Fibroblast of skin of right quadriceps (primary cell): ENCODE data around the gene BEX3.
"Not testable (repeated sequence)": the region's sequence is repeated elsewhere in the genome, so short reads cannot be mapped to it uniquely, and the experiment has no call there.

Experiments
- DNase-seq: peaks from one replicate; pipeline ENCODE4 v3.0.0-alpha.2; 2013

Gene BEX3

GRCh38 chrX:103376118-103376978 is at the start of gene BEX3:
Gene BEX3, plus strand, starts transcription at chrX:103376538. Its CDS starts 984 bp downstream, at chrX:103377522.
- DNase-seq: peak; percentile 63

- DNase-seq: peak; percentile 28
Measured at GRCh38 chrX:103329991-103330390, 46.3 kb upstream of the BEX3 start, which contains the start of gene TCEAL7. Gene TCEAL7, plus strand, starts transcription at chrX:103330239. Its CDS starts 1,165 bp downstream, at chrX:103331404.

DNA sequence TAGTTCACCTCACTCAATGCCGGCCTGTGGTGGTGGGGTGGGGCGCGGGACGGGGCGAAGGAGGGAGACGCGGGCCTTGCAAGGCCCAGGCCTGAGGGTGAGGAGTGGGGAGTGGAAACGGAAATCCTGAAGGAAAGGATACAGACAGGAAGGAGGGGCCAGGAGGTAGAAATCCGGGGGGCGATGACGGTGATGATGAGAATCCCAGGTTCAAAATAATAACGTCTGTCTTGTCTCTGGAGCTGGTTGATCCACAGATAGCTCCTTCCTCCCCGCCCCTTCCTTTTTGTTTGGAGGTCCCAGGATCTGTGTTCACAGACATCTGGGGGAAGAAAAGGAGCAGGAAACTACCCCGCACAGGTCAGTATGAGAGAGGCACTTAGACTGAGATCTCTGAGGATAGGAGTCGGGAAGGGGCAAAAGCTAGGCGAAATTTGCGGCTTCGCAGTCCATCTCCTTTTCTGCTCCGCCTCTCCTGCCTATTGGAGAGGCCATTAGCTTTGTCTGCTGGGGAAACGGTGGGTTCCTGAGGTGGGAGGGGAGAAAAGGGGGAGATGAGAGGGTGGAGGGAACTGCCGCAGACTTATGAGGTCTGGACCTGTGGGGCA is 45.6 kb upstream of the BEX3 start:
- DNase-seq: peak; percentile 15

- DNase-seq: no peak
Measured at GRCh38 chrX:103338663-103339062, 37.7 kb upstream of the BEX3 start.

DNA sequence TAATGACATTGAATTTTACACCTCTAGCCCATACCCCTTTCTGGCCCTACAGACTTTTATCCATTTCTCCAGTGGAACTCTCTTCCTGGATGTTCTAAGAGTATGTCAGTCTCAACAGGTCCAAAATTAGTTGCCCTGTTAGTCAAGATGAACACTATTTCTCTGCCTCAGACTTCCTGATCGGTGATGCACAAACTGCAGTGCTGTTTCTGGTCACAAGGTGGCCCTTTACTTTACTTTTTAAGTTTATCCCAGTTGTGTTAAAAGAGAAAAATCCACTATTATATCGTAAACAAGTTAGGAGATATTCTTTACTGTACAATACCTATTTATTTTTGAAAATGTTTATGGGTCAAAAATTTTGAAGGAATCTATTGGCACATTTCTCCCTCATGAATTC is 33.2 kb upstream of the BEX3 start:
- DNase-seq: peak; percentile 30

DNA sequence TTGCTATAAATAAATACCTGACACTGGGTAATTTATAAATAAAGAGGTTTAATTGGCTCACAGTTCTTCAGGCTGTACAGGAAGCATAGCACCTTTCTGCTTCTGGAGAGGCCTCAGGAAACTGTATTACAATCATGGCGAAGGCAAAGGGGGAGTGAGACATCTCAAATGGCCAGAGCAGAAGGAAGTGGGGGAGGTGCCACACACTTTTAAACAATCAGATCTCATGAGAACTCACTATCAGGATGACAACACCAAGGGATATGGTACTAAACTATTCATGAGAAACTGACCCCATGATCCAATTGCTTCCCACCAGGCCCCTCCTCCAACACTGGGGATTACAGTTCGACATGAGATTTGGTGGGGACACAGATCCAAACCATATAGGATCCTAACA is 31.7 kb upstream of the BEX3 start:
- DNase-seq: no peak

- DNase-seq: no peak
Measured at GRCh38 chrX:103347682-103348397, 28.5 kb upstream of the BEX3 start.

DNA sequence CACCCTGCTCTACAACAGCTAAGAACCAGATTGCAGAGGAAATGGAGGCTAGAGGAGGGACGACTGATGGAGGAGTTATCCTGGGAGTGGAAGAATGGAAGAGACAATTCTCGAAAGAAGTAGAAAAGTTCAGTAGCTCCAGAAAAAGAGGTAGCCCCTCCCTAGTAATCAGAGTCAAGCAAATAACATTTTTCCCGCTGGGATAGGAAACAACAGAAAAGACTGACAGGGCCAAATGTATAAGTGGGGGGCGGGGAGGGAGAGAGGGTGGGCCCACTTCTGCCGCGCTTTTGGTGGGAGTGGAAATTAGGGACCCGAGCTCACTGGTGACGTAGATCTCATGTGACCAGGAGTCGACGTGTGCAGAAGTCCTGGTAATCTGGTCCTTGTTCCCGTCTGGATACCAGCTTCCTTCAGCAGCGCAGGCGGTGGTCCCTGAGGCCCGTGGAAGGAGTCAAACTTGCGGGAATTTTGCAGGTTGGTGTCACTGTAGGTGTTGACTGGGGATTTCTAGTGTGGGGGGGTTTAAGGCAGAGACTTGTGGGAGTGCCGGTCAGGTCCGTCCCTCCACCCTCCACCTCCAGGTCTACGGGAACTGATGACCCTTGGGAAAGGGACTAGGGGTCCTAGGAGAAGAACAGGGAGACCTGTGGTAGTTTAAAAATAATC is 20.1 kb upstream of the BEX3 start, which contains the start of gene TCEAL9:
TCEAL9 (plus strand) TSS at position 377 of the 669 bp plus-strand sequence. CDS start 1,179 bp downstream, outside the sequence.
- peak; percentile 81 for DNase-seq

DNA sequence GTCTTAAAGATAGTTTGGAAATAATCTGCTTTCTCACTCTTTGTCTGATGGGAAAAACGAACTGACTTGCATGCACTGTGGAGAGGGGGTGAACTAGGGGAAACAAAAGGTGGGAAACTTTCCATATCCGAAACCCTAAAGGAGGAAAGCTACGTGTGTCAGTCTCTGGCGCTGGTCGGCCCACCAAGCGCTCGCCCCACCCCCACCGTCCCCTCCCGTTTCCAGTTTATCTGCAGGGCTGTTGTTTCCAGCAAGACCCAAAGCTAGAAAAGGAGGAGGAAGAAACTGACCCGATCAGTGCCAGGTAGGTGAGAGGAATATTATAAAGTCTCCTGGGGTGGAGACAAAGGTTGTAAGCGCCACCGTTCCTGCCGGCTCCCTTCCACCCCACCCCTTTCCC is 19.5 kb upstream of the BEX3 start:
- DNase-seq: no peak

DNA sequence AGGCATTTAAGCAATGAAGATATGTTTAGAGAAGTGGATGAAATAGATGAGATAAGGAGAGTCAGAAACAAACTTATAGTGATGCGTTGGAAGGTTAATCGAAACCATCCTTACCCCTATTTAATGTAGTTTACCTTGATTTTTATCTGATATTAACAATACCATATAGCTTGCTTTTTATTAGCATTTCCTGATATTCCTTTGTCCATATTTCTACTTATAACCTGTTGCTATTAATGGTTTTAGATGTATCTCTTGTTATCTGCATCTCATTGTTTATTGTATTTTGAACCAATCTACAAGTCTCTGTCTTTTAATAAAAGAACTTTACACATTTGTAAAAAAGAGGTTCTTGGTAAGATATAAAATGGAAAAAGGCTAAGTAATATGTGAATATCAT is 18.5 kb upstream of the BEX3 start:
- DNase-seq: no peak

DNA sequence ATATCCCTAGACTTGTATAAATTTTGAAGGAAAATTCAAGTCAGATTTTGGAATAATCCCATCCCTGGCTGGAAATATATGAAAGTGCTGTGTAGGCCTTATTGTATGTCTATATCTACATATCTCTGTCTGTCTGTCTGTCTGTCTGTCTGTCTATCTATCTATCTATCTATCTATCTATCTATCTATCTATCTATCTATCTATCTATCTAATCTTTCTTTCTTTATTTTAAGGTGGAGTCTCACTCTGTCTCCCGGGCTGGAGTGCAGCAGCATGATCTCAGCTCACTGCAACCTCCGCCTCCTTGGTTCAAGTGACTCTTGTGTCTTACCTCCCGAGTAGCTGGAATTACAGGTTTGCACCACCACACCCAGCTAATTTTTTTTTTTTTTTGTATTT is 16.7 kb upstream of the BEX3 start:
- DNase-seq: not testable (repeated sequence)

GRCh38 chrX:103360092-103360491 is 16.2 kb upstream of the BEX3 start:
- DNase-seq: no peak

DNA sequence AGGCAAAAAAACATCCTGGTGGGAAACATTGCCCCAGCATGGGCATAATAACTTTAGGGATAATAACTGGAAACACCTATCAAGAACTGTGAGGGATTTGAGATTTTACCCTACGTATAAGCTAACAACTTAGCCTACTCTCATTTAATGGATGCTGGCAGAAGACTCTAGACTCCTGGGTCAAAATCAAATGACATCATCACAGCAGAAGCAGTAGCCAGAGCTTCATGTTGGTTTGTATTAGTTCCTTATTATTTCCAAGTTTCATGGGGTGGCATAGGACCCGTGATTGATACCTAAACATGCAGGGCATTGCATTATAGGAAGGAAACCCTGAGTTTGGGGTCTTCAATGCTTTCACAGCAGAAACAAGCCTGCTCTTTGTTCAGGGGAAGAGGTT is 15.4 kb upstream of the BEX3 start:
- DNase-seq: no peak

DNA sequence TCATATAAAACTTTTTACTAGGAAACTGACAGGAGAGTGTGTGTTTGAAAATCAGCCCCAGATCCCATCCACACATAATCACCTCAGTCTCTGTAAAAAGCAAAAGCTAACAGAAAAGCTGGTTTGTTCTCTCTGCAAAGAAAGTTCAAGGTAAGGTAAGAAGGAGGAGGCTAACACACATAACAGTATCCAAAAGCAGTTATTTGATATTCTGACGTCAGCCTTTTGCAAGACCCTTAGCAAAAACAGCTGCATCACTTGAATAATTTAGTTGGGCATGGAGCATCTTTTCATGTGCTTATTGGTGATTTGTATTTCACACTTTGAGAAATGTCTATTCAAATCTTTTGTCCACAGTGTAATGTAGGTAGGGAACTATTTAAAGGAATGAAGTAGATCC is 14.5 kb upstream of the BEX3 start:
- no peak for DNase-seq

GRCh38 chrX:103362474-103362873 is 13.9 kb upstream of the BEX3 start:
- peak; percentile 18 for DNase-seq

DNA sequence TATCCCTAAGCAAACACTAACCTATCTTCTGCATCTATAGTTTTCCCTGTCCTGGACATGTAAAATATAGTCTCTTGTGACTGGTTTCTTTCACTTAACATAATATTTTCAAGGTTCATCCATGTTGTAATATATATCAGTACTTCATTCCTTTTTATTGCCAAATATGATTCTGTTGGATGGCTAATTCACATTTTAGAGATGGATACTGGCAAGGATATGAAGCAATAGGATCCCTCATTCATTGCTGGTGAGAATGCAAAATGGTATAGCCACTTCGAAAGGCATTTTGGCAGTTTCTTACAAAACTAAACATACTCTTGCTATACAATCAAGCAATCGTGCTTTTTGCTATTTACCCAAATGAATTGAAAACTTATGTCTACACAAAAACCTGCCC is 13.3 kb upstream of the BEX3 start:
- DNase-seq: no peak

DNA sequence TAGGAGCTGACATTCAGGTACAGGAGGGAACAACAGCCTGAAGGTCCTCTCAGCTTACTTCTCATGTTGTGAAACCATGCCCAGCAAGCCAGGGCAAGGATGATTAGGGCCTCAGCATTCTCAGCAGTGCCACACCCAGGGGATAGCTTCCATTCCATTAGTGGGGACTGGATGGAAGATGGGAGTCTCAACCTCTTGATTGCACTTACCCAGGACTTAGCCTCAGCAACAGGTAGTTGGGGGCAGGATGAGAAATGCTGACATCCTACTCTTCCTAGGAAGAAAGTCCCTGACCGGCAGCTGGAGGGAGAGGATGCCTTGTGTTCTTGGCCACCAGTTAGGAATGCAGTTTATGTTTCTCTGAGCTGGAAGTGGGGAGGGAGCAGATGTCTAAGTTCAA is 8.8 kb upstream of the BEX3 start:
- no peak for DNase-seq

- no peak for DNase-seq
Measured at GRCh38 chrX:103369479-103369878, 6.9 kb upstream of the BEX3 start.

DNA sequence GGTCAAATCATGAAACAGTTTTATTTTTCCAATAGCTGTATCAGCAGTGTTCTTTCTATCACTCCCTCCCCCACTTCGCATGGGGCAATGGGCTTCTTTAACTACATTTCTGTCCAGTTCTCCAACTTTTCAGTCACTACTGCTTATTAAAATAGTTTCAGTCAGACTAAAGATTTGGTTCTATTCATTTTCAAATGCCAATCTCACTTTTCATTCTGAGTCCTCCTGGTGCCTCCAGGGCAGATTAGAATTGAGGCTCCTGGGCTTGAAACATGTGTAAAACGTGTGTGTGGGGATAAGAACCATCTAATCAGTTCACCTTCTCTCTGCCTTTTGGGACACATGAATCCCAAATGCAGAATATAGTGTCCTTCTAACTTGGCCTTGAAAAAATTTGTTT is 3.5 kb upstream of the BEX3 start:
- DNase-seq: no peak

DNA sequence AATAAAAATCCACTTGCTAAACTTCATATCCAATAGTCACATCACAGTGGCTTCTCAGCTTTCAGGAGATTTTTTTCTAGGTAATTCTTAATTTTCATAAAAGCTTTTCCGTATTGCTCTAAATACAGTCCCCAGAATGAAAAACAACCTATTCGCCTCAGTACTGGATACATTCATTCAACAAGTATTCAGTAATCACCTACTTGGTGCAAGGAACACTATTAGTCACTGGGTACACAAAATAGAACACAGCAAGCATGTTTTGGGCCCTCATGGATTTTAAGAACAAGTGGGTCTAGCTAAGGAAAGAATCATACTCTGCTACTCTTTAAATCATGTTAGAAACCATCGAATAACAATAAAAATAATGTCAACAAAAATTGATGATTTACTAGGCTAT is 2.8 kb upstream of the BEX3 start:
- no peak for DNase-seq

DNA sequence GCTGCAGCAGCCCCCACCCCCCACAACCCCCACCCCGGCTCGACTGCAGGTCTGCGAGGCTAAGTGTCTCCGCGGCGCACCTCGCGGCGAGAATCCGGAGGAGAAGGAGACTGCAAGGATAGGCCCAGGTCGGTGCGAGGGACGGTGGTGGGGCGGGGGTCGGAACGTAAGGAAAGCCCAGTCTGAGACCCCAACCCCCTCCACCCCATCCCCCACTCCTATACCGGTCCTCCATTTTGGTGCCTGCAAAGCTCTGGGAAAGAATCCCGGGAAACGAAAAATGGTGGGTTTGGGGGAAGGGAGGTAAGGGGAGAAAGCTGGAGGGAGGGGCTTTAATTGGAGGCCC is 614 bp downstream of the BEX3 start:
- peak; percentile 57 for DNase-seq

GRCh38 chrX:103378990-103379389 is 2.7 kb downstream of the BEX3 start:
- no peak for DNase-seq

GRCh38 chrX:103382877-103383276 is 6.5 kb downstream of the BEX3 start:
- DNase-seq: no peak
